Endodermal cell (in vitro differentiated cells): Measurements from ENCODE around the gene SUPT20H. TPM values are rescaled to one million over a fixed set of nuclear protein-coding genes. Genes with fewer than 3 reads are reported as not detected.

ENCODE experiments used
- DNase-seq: peaks from one replicate; pipeline ENCODE4 v3.0.0-alpha.2; 2017
- H3K27ac ChIP-seq: 2 replicates; pipeline ENCODE4 v1.5.1; 2013; ENCODE audit warnings: mild to moderate bottlenecking, low read depth, low read length, moderate library complexity
- H3K27me3 ChIP-seq: 2 replicates; pipeline ENCODE4 v1.6.1; 2013; ENCODE audit warnings: mild to moderate bottlenecking, low read length, moderate library complexity; ENCODE audit not compliant: insufficient read depth, control insufficient read depth, poor library complexity, severe bottlenecking
- H3K36me3 ChIP-seq: 2 replicates; pipeline ENCODE4 v1.7.0; 2013; ENCODE audit warnings: mild to moderate bottlenecking, low read length, moderate library complexity; ENCODE audit not compliant: control insufficient read depth, insufficient read depth
- H3K4me1 ChIP-seq: one replicate; pipeline ENCODE4 v1.7.0; 2013; ENCODE audit warnings: low read length; ENCODE audit not compliant: control insufficient read depth, insufficient read depth
- H3K4me3 ChIP-seq: 2 replicates; pipeline ENCODE4 v1.5.1; 2013; ENCODE audit warnings: mild to moderate bottlenecking, low read length, moderate library complexity
- H3K9ac ChIP-seq: 2 replicates; pipeline ENCODE4 v1.6.1; 2013; ENCODE audit warnings: mild to moderate bottlenecking, low read length, moderate library complexity; ENCODE audit not compliant: poor library complexity, severe bottlenecking; ENCODE audit errors: extremely low read depth
- H3K9me3 ChIP-seq: 2 replicates; pipeline ENCODE4 v1.6.1; 2013; ENCODE audit warnings: mild to moderate bottlenecking, low read length, moderate library complexity; ENCODE audit not compliant: control insufficient read depth
- H3K27ac Mint-ChIP-seq: 2 replicates; pipeline ENCODE4 v1.8.0; 2020; ENCODE audit warnings: mixed read lengths
- H3K27me3 Mint-ChIP-seq: 2 replicates; pipeline ENCODE4 v1.8.0; 2021; ENCODE audit warnings: mild to moderate bottlenecking, mixed read lengths; ENCODE audit not compliant: insufficient read depth
- H3K36me3 Mint-ChIP-seq: 2 replicates; pipeline ENCODE4 v1.8.0; 2020; ENCODE audit warnings: low read depth, mixed read lengths
- H3K4me1 Mint-ChIP-seq: 2 replicates; pipeline ENCODE4 v1.8.0; 2020; ENCODE audit warnings: mixed read lengths
- H3K4me3 Mint-ChIP-seq: 2 replicates; pipeline ENCODE4 v1.8.0; 2020; ENCODE audit warnings: mild to moderate bottlenecking, moderate library complexity, mixed read lengths
- H3K9me3 Mint-ChIP-seq: 2 replicates; pipeline ENCODE4 v1.8.0; 2020; ENCODE audit warnings: mild to moderate bottlenecking, mixed read lengths
- CTCF ChIP-seq: fragments of 200-600 bp; sonication (generic); conservative IDR thresholded peaks from 2 replicates; pipeline ENCODE4 v1.5.0; 2021; ENCODE audit warnings: antibody characterized with exemption, mild to moderate bottlenecking
- WGBS, 2 experiments: methylation state at CpG; one replicate each; pipeline versions ENCODE4 v1.1.5 to v1.1.7; 2013; ENCODE audit warnings: missing lambda C conversion rate in 2 of 2, mixed read lengths in 1 of 2; ENCODE audit not compliant: insufficient coverage in 1 of 2, insufficient read length in 1 of 2; 5-methylcytosine and 5-hydroxymethylcytosine counted together
- total RNA-seq, 2 donors: library from RNA; stranded (reverse); fragmentation: NEBNext Ultra II Directional in 1 of 2; extraction: Animal tissue kit (Norgen Biotek cat#: 25700) in 1 of 2; gene quantifications; 2 replicates in 1 of 2; 3 replicates in 1 of 2; pipeline ENCODE4 v1.2.1, GENCODE V29; 2021

SUPT20H gene
- total RNA-seq, 2 donors from 2014 or later: 84.8 to 102 TPM

GRCh38 chr13:37037241-37037640, 22.2 kb downstream of the SUPT20H start:
- Mint-ChIP-seq H3K36me3 (peaks cover 74% of the 10 kb centered on the region), H3K4me3 (no peak overlapping the region), H3K4me1 (no peaks in the 10 kb centered on the region), H3K27me3 (no peaks in the 10 kb centered on the region), H3K9me3 (peaks cover 4% of the 10 kb centered on the region), H3K27ac (no peak overlapping the region)
- H3K4me3 ChIP-seq: no peak overlapping the region
- H3K4me1 ChIP-seq: no peaks in the 10 kb centered on the region
- no peak overlapping the region for H3K27ac ChIP-seq
- H3K9me3 ChIP-seq: peaks cover 21% of the 10 kb centered on the region
- 96 to 100% methylated on average over 3 of the region's 3 CpGs for WGBS, 2 experiments
- H3K36me3 ChIP-seq: peaks cover 95% of the 10 kb centered on the region
- TF ChIP-seq CTCF: no peak
- DNase-seq: no peak
- H3K27me3 ChIP-seq: no peaks in the 10 kb centered on the region
- no peak overlapping the region for H3K9ac ChIP-seq

- H3K36me3 ChIP-seq: peaks cover 92% of the 10 kb centered on the region
Measured at GRCh38 chr13:37029617-37030016, 29.9 kb downstream of the SUPT20H start.

GRCh38 chr13:37027639-37028038, 31.8 kb downstream of the SUPT20H start:
- no peaks in the 10 kb centered on the region for H3K27me3 Mint-ChIP-seq
- no peak overlapping the region for H3K27ac ChIP-seq
- no peak overlapping the region for H3K27ac Mint-ChIP-seq
- H3K9ac ChIP-seq: no peak overlapping the region
- 94% methylated on average over 2 of the region's 2 CpGs; no CpG with 5 or more reads in 1 of the 2 experiments for WGBS, 2 experiments
- H3K9me3 ChIP-seq: no peaks in the 10 kb centered on the region
- DNase-seq: no peak
- H3K4me3 Mint-ChIP-seq: no peak overlapping the region
- no peak for TF ChIP-seq CTCF
- no peaks in the 10 kb centered on the region for H3K9me3 Mint-ChIP-seq
- no peaks in the 10 kb centered on the region for H3K4me1 Mint-ChIP-seq
- H3K36me3 Mint-ChIP-seq: peaks cover 58% of the 10 kb centered on the region
- peaks cover 93% of the 10 kb centered on the region for H3K36me3 ChIP-seq
- H3K4me3 ChIP-seq: no peak overlapping the region
- H3K4me1 ChIP-seq: no peaks in the 10 kb centered on the region
- no peaks in the 10 kb centered on the region for H3K27me3 ChIP-seq

More at GRCh38 chr13:37029617-37030016, 29.9 kb downstream of the SUPT20H start:
- Histone ChIP-seq H3K4me3 (no peak overlapping the region), H3K9ac (no peak overlapping the region), H3K9me3 (peaks cover 6% of the 10 kb centered on the region), H3K27ac (no peak overlapping the region), H3K4me1 (no peaks in the 10 kb centered on the region), H3K27me3 (no peaks in the 10 kb centered on the region)
- Mint-ChIP-seq H3K9me3 (no peaks in the 10 kb centered on the region), H3K4me1 (no peaks in the 10 kb centered on the region), H3K27me3 (no peaks in the 10 kb centered on the region), H3K27ac (no peak overlapping the region), H3K4me3 (no peak overlapping the region), H3K36me3 (peaks cover 60% of the 10 kb centered on the region)
- TF ChIP-seq CTCF: no peak
- no peak for DNase-seq
- 96 to 100% methylated on average over 2 to 4 of the region's 4 CpGs for WGBS, 2 experiments
